Fibroblast of lung (primary cell): ENCODE results near the gene TRPC1.

Experiments
- CTCF ChIP-seq, 2 donors: IDR thresholded peaks in 1 of 2; conservative IDR thresholded peaks in 1 of 2; 1 replicate in 1 of 2; 2 replicates in 1 of 2; pipeline ENCODE4 v1.5.1; 2011 to 2012; ENCODE audit warnings: low read length in 2 of 2, control low read depth in 1 of 2, inconsistent platforms in 1 of 2, low read depth in 1 of 2, mild to moderate bottlenecking in 1 of 2
- EZH2 ChIP-seq: IDR thresholded peaks from 2 replicates; pipeline ENCODE4 v1.5.1; 2012; ENCODE audit warnings: low read length, control low read depth, mild to moderate bottlenecking; ENCODE audit errors: missing control alignments

DNA sequence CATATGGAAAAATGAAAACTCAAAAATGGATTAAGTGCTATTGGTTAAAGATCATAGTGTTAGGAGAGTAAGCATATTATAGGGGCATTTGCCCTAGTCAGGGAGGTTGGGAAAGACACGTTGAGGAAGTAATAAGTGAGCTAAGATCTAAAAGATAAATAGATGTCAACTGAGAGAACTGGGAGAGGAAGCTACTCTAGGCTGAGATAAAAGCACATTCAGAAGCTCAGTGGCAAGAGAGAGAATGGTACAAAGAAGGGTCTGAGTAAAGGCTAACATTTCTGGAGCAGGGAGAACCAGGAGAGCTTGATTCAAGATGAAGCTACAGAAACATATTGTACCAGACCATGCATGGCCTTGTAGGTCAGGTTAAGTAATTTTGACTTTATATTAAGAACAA lies 63.9 kb downstream of the TRPC1 start:
- TF ChIP-seq CTCF (conservative IDR thresholded peaks at IDR 0.05 in 1 of 2, IDR thresholded peaks at IDR 0.05 in 1 of 2; ENCODE audit: low read depth in 1 of 2, low read length in 2 of 2) (no peak), EZH2 (no peak)
